Measurements from ENCODE around the gene TRAF3IP3. TPM values are rescaled to one million over a fixed set of nuclear protein-coding genes. Genes with fewer than 3 reads are reported as not detected.

The TRAF3IP3 gene
- total RNA-seq, 4 donors from 2014 or later: 0.61 to 2.1 (median 1.1) TPM; not detected in 1

GRCh38 chr1:209830722-209831121, 74.9 kb downstream of the TRAF3IP3 start:
- TF ChIP-seq CTCF (IDR thresholded peaks at IDR 0.05) (no peak), POLR2A (IDR thresholded peaks at IDR 0.05) (no peak)
- intact Hi-C loops (cut with DNase I; ENCODE audit: low total_unique reads): no loop called here
- 87 to 90% methylated on average over 3 of the region's 3 CpGs for WGBS, 2 donors
- no peak for DNase-seq (ENCODE audit: low spot score in 2 of 2)
- H3K4me3 ChIP-seq (ENCODE audit: low read depth, poor library complexity, severe bottlenecking): no peak overlapping the region

- no peak overlapping the region for H3K4me3 ChIP-seq (ENCODE audit: low read depth, poor library complexity, severe bottlenecking)
- 77 to 79% methylated on average over 1 of the region's 1 CpG for WGBS, 2 donors
- DNase-seq (ENCODE audit: low spot score in 2 of 2): no peak
- TF ChIP-seq CTCF (IDR thresholded peaks at IDR 0.05) (no peak), POLR2A (IDR thresholded peaks at IDR 0.05) (no peak)
- intact Hi-C loops (cut with DNase I; ENCODE audit: low total_unique reads): no loop called here
Observed at GRCh38 chr1:209831615-209832014, 75.8 kb downstream of the TRAF3IP3 start.

Other genes starting within 250 kb of the TRAF3IP3 start
- gene CAMK1G, start 172.3 kb upstream of the TRAF3IP3 start, total RNA-seq: 1 to 10 TPM in 1 of 4 donors, not detected in 3; 1.8 TPM
- 100 to 1,000 TPM in 3 of 4 donors, 10 to 100 TPM in 1; 70.0 to 181 (median 123) TPM for gene LAMB3, start 103.6 kb upstream of the TRAF3IP3 start, total RNA-seq
- 10 to 100 TPM in 3 of 4 donors, 1 to 10 TPM in 1; 4.9 to 68.7 (median 30.5) TPM for gene G0S2, start 80.6 kb upstream of the TRAF3IP3 start, total RNA-seq
- gene HSD11B1, start 51.2 kb upstream of the TRAF3IP3 start, total RNA-seq: 100 to 1,000 TPM in 1 of 4 donors, 10 to 100 TPM in 3; 37.1 to 166 (median 55.9) TPM
- gene C1orf74, start 28.5 kb downstream of the TRAF3IP3 start, total RNA-seq: 1 to 10 TPM; 2.3 to 3.7 (median 2.8) TPM
- gene IRF6, start 50.1 kb downstream of the TRAF3IP3 start, total RNA-seq: 100 to 1,000 TPM; 166 to 198 (median 176) TPM
- gene UTP25, start 71.9 kb downstream of the TRAF3IP3 start, total RNA-seq: 10 to 100 TPM in 3 of 4 donors, 1 to 10 TPM in 1; 9.9 to 12.9 (median 11.1) TPM
- 1 to 10 TPM in 1 of 4 donors, under 1 TPM in 2, not detected in 1; 0.04 to 2.8 (median 0.12) TPM for gene SYT14, start 182.2 kb downstream of the TRAF3IP3 start, total RNA-seq